MCF 10A (cell line): ENCODE results near the gene C1QA. TPM values are rescaled to one million over a fixed set of nuclear protein-coding genes. Genes with fewer than 3 reads are reported as not detected.

Experiments
- BruUV-seq: library from RNA; stranded (reverse); fragments of 400-500 nt; replicated peaks from 2 replicates; lab custom pipeline; 2021; lab: Mats Ljungman, UMichigan
- CTCF ChIA-PET: fragments of 300-600 bp; sonication (Branson Sonifier 250); formaldehyde crosslinking; extraction: SDS; loops from one replicate; lab custom pipeline; 2021; ENCODE audit warnings: antibody characterized with exemption, inconsistent platforms; lab: Yijun Ruan, JAX
- POLR2A ChIA-PET: fragments of 300-600, 350-650 bp; sonication (Branson Sonifier 250); formaldehyde crosslinking; extraction: SDS; loops from one replicate; lab custom pipeline; 2020; ENCODE audit warnings: antibody characterized with exemption, inconsistent platforms; lab: Yijun Ruan, JAX
- DNase-seq: peaks from one replicate; pipeline ENCODE4 v3.0.0-alpha.2; 2018; ENCODE audit not compliant: unreplicated experiment
- H3K27ac Mint-ChIP-seq: one replicate; pipeline ENCODE4 v1.8.0; 2022; ENCODE audit warnings: mild to moderate bottlenecking, low read depth, mixed read lengths; ENCODE audit not compliant: unreplicated experiment
- H3K27me3 Mint-ChIP-seq: one replicate; pipeline ENCODE4 v1.8.0; 2022; ENCODE audit warnings: mixed read lengths; ENCODE audit not compliant: insufficient read depth, unreplicated experiment
- H3K36me3 Mint-ChIP-seq: one replicate; pipeline ENCODE4 v1.8.0; 2022; ENCODE audit warnings: mild to moderate bottlenecking, moderate library complexity, mixed read lengths; ENCODE audit not compliant: insufficient read depth, unreplicated experiment
- H3K4me1 Mint-ChIP-seq: one replicate; pipeline ENCODE4 v1.8.0; 2022; ENCODE audit warnings: mixed read lengths; ENCODE audit not compliant: insufficient read depth, unreplicated experiment
- H3K4me3 Mint-ChIP-seq: one replicate; pipeline ENCODE4 v1.8.0; 2022; ENCODE audit warnings: mild to moderate bottlenecking, moderate library complexity, mixed read lengths; ENCODE audit not compliant: unreplicated experiment
- H3K9me3 Mint-ChIP-seq: one replicate; pipeline ENCODE4 v1.8.0; 2022; ENCODE audit warnings: mixed read lengths; ENCODE audit not compliant: unreplicated experiment
- CTCF ChIP-seq: fragments of 200-600 bp; IDR thresholded peaks from one replicate; pipeline ENCODE4 v1.8.0; 2022; ENCODE audit warnings: antibody characterized with exemption, mild to moderate bottlenecking; ENCODE audit not compliant: unreplicated experiment
- intact Hi-C: fragments of 100-400 bp; cut with micrococcal nuclease; formaldehyde crosslinking; loops from 2 replicates; pipeline ENCODE4 v1.14.1; 2022
- total RNA-seq: library from RNA; stranded (reverse); gene quantifications from 2 replicates; pipeline ENCODE4 v1.2.3, GENCODE V29; 2022

Gene C1QA
- total RNA-seq, 1 experiment from 2014 or later: not detected

GRCh38 chr1:22676916-22677583, 40.6 kb downstream of the C1QA start:
- no peak for TF ChIP-seq CTCF
- no peaks in the 10 kb centered on the region for H3K4me1 Mint-ChIP-seq
- DNase-seq: no peak
- H3K9me3 Mint-ChIP-seq: no peaks in the 10 kb centered on the region
- no peak overlapping the region for H3K4me3 Mint-ChIP-seq
- peaks cover 13% of the 10 kb centered on the region for H3K27me3 Mint-ChIP-seq
- POLR2A ChIA-PET: no interaction called here
- no TSS peak for BruUV-seq
- H3K36me3 Mint-ChIP-seq: no peaks in the 10 kb centered on the region
- H3K27ac Mint-ChIP-seq: no peak overlapping the region
- intact Hi-C loops: no loop called here
- CTCF ChIA-PET: interaction anchor here (0.6 to 2.1 kb wide), 6 partner anchors 15 to 287 kb away, joined by 3 to 7 read pairs (median 4); no protein-coding TSS in a partner anchor

- Mint-ChIP-seq H3K27me3 (peaks cover 13% of the 10 kb centered on the region), H3K4me1 (no peaks in the 10 kb centered on the region), H3K9me3 (no peaks in the 10 kb centered on the region), H3K27ac (no peak overlapping the region), H3K4me3 (no peak overlapping the region), H3K36me3 (no peaks in the 10 kb centered on the region)
- BruUV-seq: no TSS peak
- no peak for TF ChIP-seq CTCF
- CTCF ChIA-PET: interaction anchor here (0.7 to 2.1 kb wide), 3 partner anchors 210 to 286 kb away, joined by 3 to 7 read pairs (median 4); no protein-coding TSS in a partner anchor
- DNase-seq: no peak
- intact Hi-C loops: no loop called here
- POLR2A ChIA-PET: no interaction called here
These were observed 41.8 kb downstream of the C1QA start for GRCh38 chr1:22677931-22678896.

- no peaks in the 10 kb centered on the region for H3K9me3 Mint-ChIP-seq
- H3K27me3 Mint-ChIP-seq: peaks cover 25% of the 10 kb centered on the region
- POLR2A ChIA-PET: no interaction called here
- H3K36me3 Mint-ChIP-seq: no peaks in the 10 kb centered on the region
- no TSS peak for BruUV-seq
- H3K4me1 Mint-ChIP-seq: no peaks in the 10 kb centered on the region
- no peak for DNase-seq
- H3K27ac Mint-ChIP-seq: no peak overlapping the region
- intact Hi-C loops: no loop called here
- TF ChIP-seq CTCF: no peak
- CTCF ChIA-PET: interaction anchor here (0.6 kb wide), 1 partner anchor 10 kb away, joined by 3 read pairs; no protein-coding TSS in a partner anchor
- H3K4me3 Mint-ChIP-seq: no peak overlapping the region
These were observed 44.3 kb downstream of the C1QA start for GRCh38 chr1:22680726-22681125.
